Karpas-422 (cell line): Measurements from ENCODE around the gene TPO. TPM values are rescaled to one million over a fixed set of nuclear protein-coding genes. Genes with fewer than 3 reads are reported as not detected.

Source experiments
- DNase-seq: peaks from one replicate; pipeline ENCODE4 v3.0.0-alpha.2; 2015
- H2AFZ ChIP-seq: fragments of 200-600 bp; sonication (generic); 2 replicates; pipeline ENCODE4 v1.6.1; 2014; ENCODE audit warnings: antibody characterized with exemption, low read length, mixed read lengths
- H3K27ac ChIP-seq: fragments of 200-600 bp; sonication (generic); 2 replicates; pipeline ENCODE4 v1.5.1; 2014; ENCODE audit warnings: mild to moderate bottlenecking, low read length, moderate library complexity
- H3K27me3 ChIP-seq: fragments of 200-600 bp; sonication (generic); 2 replicates; pipeline ENCODE4 v1.6.1; 2014; ENCODE audit warnings: low read length, mixed read lengths
- H3K36me3 ChIP-seq: fragments of 200-600 bp; sonication (generic); 2 replicates; pipeline ENCODE4 v1.6.1; 2014; ENCODE audit warnings: low read length, mixed read lengths; ENCODE audit not compliant: insufficient read depth
- H3K4me1 ChIP-seq: fragments of 200-600 bp; sonication (generic); 2 replicates; pipeline ENCODE4 v1.6.1; 2014; ENCODE audit warnings: mild to moderate bottlenecking, low read length, mixed read lengths
- H3K4me2 ChIP-seq: fragments of 200-600 bp; sonication (generic); 2 replicates; pipeline ENCODE4 v1.6.1; 2014; ENCODE audit warnings: low read length, low read depth, mild to moderate bottlenecking; ENCODE audit not compliant: poor library complexity, severe bottlenecking
- H3K4me3 ChIP-seq: fragments of 200-600 bp; sonication (generic); 2 replicates; pipeline ENCODE4 v1.5.1; 2014; ENCODE audit warnings: mild to moderate bottlenecking, antibody characterized with exemption, low read length, mixed read lengths
- H3K79me2 ChIP-seq: fragments of 200-600 bp; sonication (generic); 2 replicates; pipeline ENCODE4 v1.6.1; 2014; ENCODE audit warnings: mild to moderate bottlenecking, low read length, mixed read lengths
- H3K9ac ChIP-seq: fragments of 200-600 bp; sonication (generic); 2 replicates; pipeline ENCODE4 v1.6.0; 2014; ENCODE audit warnings: low read length
- H3K9me2 ChIP-seq: fragments of 200-600 bp; sonication (generic), shearing (Covaris generic); replicated peaks from 2 replicates; pipeline ENCODE4 v1.6.0; 2014; ENCODE audit warnings: mild to moderate bottlenecking, low read length, moderate library complexity; ENCODE audit not compliant: insufficient read depth
- H3K9me3 ChIP-seq: fragments of 300-700, 200-600 bp; sonication (generic); 2 replicates; pipeline ENCODE4 v1.6.1; 2014; ENCODE audit warnings: low read length, mixed read lengths
- H4K20me1 ChIP-seq: fragments of 200-600 bp; sonication (generic); 2 replicates; pipeline ENCODE4 v1.6.1; 2014; ENCODE audit warnings: mild to moderate bottlenecking, antibody characterized with exemption, low read length, low read depth; ENCODE audit not compliant: insufficient read depth
- total RNA-seq: library from RNA; depleted of rRNA; stranded (reverse); fragments of >200 nt; shearing (Covaris generic); gene quantifications from 2 replicates; pipeline ENCODE4 v1.2.3, GENCODE V29; 2014; ENCODE audit warnings: low replicate concordance

The TPO gene
- total RNA-seq, 1 experiment from 2014 or later: not detected

DNA sequence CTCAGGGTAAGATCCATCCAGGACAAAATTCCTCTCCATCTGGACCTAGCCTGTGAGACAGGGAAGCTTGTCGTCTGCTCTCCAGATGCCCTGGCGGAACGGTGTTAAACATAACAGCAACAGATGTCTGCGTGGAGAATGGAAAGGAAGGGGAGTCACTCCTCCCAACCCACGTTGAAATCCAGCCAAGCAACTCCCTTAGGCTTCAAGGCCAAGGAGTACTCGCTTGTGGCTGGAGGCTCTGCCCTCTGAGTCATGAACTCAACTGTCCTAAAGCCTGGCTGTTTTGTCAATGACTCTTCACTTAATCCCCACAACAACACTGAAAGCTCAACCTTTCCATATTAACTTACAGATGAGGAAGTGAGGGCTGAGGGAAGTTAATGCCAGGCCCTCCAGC is 42.2 kb downstream of the TPO start:
- Histone ChIP-seq H3K9ac (no peak overlapping the region), H2AFZ (no peak overlapping the region), H3K27ac (no peak overlapping the region), H3K4me3 (no peak overlapping the region), H3K9me3 (no peaks in the 10 kb centered on the region), H3K27me3 (no peaks in the 10 kb centered on the region), H3K36me3 (no peaks in the 10 kb centered on the region), H3K4me2 (no peak overlapping the region), H3K9me2 (no peaks in the 10 kb centered on the region), H3K79me2 (no peaks in the 10 kb centered on the region), H4K20me1 (no peaks in the 10 kb centered on the region), H3K4me1 (no peaks in the 10 kb centered on the region)
- DNase-seq: no peak

DNA sequence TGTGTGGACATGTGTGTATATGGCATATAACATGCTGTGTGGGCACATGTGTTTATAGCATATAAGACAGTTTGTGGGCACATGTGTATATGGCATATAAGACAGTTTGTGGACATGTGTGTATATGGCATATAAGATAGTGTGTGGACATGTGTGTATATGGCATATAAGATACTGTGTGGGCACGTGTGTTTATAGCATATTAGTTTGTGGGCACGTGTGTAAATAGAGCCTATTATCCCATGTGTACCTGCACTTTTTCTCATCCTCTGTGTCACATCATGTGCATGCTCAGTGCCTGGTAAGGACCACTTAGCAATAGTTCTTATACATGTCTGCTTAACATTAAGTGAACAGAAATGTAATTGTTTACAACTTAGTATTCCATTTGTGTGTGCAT is 45.2 kb downstream of the TPO start:
- no peaks in the 10 kb centered on the region for H3K36me3 ChIP-seq

DNA sequence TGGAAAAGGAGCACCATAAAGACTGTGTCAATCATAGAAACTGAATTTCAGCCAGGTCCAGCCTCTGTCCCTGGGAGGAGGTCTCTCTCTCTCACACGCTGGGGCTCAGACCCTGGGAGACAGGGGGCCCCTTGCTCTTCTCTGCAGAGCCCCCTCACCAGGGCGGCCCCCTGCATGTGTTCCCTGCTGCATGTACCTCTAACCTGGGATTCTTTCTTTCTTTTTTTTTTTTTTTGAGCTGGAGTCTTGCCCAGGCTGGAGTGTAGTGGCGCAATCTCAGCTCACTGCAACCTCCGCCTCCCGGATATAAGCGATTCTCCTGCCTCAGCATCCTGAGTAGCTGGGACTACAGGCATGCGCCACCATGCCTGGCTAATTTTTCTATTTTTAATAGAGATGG is 46.5 kb downstream of the TPO start:
- Histone ChIP-seq H3K27me3 (no peaks in the 10 kb centered on the region), H3K9me2 (no peaks in the 10 kb centered on the region), H3K4me1 (no peaks in the 10 kb centered on the region), H2AFZ (no peak overlapping the region), H3K79me2 (no peaks in the 10 kb centered on the region), H3K27ac (no peak overlapping the region), H3K4me2 (no peak overlapping the region), H3K9me3 (no peaks in the 10 kb centered on the region), H3K9ac (no peak overlapping the region), H3K36me3 (no peaks in the 10 kb centered on the region), H4K20me1 (no peaks in the 10 kb centered on the region), H3K4me3 (no peak overlapping the region)
- no peak for DNase-seq

More for the DNA sequence above, 45.2 kb downstream of the TPO start:
- no peak overlapping the region for H2AFZ ChIP-seq
- H3K9me3 ChIP-seq: no peaks in the 10 kb centered on the region
- no peaks in the 10 kb centered on the region for H3K27me3 ChIP-seq
- H3K4me2 ChIP-seq: no peak overlapping the region
- H3K9me2 ChIP-seq: no peaks in the 10 kb centered on the region
- no peak for DNase-seq
- no peaks in the 10 kb centered on the region for H3K4me1 ChIP-seq
- no peak overlapping the region for H3K27ac ChIP-seq
- H3K4me3 ChIP-seq: no peak overlapping the region
- no peak overlapping the region for H3K9ac ChIP-seq
- no peaks in the 10 kb centered on the region for H3K79me2 ChIP-seq
- H4K20me1 ChIP-seq: no peaks in the 10 kb centered on the region

DNA sequence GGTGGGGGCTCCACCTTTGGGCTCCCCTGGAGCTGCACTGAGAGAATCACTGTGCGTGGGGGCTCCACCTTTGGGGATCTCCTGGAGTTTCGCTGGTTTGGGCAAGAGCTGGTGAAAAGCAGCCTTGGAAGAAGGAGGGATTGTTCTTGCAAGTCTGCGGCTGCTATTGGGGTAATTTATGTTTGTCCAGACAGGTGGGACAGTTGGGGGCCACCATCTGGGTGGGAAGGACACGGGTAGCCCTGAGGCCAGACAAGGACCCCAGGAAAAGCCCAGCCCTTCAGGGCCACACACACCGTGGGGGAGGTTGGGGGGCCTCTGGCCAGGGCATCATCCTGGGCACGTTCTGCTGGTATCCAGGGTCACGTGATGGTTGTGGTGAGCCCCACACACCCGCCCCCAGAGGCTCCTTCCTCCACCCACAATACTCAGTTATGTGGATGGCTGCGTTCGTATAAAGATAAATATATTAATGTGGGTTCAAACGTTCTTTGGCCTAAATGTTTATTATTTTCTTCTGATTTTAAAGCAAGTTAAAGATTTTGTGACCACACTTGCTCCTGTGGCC is 47.7 kb downstream of the TPO start:
- Histone ChIP-seq H3K4me3 (no peak overlapping the region), H3K79me2 (no peaks in the 10 kb centered on the region), H3K27me3 (no peaks in the 10 kb centered on the region), H3K9me2 (no peaks in the 10 kb centered on the region), H3K36me3 (no peaks in the 10 kb centered on the region), H3K9ac (no peak overlapping the region), H3K27ac (no peak overlapping the region), H3K9me3 (no peaks in the 10 kb centered on the region), H2AFZ (no peak overlapping the region), H4K20me1 (no peaks in the 10 kb centered on the region), H3K4me1 (no peaks in the 10 kb centered on the region), H3K4me2 (no peak overlapping the region)
- DNase-seq: no peak

DNA sequence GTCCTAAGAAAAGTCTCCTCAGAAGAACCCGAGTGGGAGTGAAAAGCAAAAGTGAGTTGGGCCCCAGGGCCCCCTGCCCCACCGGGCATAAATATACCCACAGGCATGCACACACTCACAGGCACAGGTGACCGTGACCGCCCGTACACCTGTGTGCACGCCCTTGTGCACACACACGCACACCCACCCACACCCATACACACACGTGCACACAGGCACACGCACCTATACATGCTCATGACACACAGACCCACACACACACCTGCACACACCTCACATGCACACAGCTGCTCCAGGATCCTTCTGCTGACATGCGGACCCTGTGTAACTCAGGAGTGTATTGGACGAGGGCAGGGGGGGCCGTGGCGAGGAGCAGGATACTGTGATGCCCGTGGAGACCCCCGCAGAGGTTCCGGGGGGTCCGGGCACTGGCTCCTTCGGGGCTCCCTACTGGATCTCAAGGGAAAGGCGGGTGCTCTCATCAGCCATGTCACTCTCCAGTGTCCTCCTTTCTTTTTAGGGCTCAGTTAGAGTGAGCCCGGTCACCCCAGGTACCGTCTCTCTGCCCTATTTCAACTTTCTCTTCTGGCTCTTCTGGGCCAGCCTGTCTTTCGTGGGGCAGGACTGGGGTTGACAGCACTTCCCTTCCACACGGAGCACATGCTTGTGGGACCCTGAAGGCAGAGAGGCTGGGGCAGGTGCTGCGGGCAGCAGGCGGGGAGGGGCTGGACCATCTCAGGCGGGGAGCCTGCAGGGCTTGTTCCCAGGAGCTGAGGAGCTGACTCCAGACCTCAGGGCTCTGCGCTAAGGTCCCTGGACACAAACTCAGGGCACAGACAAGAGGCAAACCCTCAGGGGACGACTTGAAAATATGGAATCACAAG is 48.5 kb downstream of the TPO start:
- Histone ChIP-seq H3K27me3 (no peaks in the 10 kb centered on the region), H3K79me2 (no peaks in the 10 kb centered on the region), H3K4me3 (no peak overlapping the region), H3K36me3 (no peaks in the 10 kb centered on the region), H2AFZ (no peak overlapping the region), H3K9me2 (no peaks in the 10 kb centered on the region), H4K20me1 (no peaks in the 10 kb centered on the region), H3K4me1 (no peaks in the 10 kb centered on the region), H3K9me3 (no peaks in the 10 kb centered on the region), H3K9ac (no peak overlapping the region), H3K4me2 (no peak overlapping the region), H3K27ac (no peak overlapping the region)
- no peak for DNase-seq

DNA sequence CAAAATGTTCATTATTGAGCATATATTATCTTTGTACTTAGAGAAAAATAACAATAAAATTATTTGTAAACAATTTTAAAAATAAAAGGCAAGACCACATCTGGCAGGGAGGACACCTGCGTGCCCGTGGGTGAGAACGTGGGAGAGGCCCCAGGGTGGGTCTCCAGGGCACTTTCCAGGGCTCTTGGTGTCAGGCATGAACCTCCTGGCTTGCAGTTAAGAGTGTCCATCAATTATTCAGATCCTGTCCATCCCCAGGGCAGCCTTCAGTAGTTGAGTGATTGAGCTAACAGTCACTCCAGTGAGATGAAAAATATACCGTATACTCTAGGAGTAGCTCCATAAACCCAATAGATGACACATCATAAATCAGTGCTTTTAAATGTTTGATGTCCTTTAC is 49.7 kb downstream of the TPO start:
- Histone ChIP-seq H3K9me3 (no peaks in the 10 kb centered on the region), H3K79me2 (no peaks in the 10 kb centered on the region), H3K36me3 (no peaks in the 10 kb centered on the region), H3K9me2 (no peaks in the 10 kb centered on the region), H3K4me3 (no peak overlapping the region), H3K4me1 (no peaks in the 10 kb centered on the region), H3K27me3 (no peaks in the 10 kb centered on the region), H3K4me2 (no peak overlapping the region), H3K9ac (no peak overlapping the region), H2AFZ (no peak overlapping the region), H4K20me1 (no peaks in the 10 kb centered on the region), H3K27ac (no peak overlapping the region)
- no peak for DNase-seq

DNA sequence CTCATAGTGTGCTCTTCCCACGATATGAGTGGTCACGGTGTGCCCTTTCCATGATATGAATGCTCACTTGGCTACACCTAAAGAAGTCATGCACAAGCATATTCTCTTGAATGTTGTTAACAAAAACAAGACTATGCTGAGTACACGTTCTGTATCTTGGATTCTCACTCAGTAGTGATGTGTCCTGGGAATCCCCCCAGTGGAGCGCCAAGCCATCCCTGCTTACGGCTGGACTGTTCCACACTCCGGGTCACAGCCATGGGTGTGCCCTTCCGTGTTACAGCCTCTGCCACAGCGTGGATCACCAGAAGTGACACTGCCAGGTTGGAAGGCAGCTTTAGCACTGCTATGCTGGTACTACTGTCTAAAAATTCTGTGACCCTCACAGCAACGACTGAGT is 59.1 kb downstream of the TPO start:
- Histone ChIP-seq H4K20me1 (no peaks in the 10 kb centered on the region), H3K4me1 (no peaks in the 10 kb centered on the region), H3K9me2 (no peaks in the 10 kb centered on the region), H3K79me2 (no peaks in the 10 kb centered on the region), H3K9me3 (no peaks in the 10 kb centered on the region), H3K9ac (no peak overlapping the region), H3K36me3 (no peaks in the 10 kb centered on the region), H3K27ac (no peak overlapping the region), H3K4me2 (no peak overlapping the region), H2AFZ (no peak overlapping the region), H3K4me3 (no peak overlapping the region), H3K27me3 (no peaks in the 10 kb centered on the region)
- no peak for DNase-seq

DNA sequence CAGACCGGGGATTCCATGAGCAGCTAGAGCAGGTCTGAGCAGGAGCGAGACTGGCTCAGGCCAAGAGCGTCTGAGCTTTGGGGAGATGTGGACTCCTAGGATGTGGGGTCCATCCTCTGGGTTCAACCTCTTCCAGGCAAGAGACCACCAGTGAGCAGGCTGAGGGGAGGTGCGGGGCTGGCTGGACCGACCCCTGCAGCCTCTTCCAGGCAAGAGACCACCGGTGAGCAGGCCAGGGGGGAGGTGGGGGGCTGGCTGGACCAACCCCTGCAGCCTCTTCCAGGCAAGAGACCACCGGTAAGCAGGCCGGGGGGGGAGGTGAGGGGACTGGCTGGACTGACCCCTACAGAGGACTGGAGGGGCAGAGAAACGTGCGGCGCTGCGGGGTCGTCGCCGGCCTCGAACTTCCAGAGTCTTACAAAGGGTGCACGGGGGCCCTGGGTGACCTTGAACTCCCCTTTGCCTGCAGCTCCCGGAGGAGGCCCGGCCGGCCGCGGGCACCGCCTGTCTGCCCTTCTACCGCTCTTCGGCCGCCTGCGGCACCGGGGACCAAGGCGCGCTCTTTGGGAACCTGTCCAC is 63.4 kb downstream of the TPO start:
- no peak overlapping the region for H3K4me2 ChIP-seq
- no peaks in the 10 kb centered on the region for H3K9me2 ChIP-seq
- H3K36me3 ChIP-seq: no peaks in the 10 kb centered on the region
- H4K20me1 ChIP-seq: no peaks in the 10 kb centered on the region
- no peak for DNase-seq
- H3K9me3 ChIP-seq: no peaks in the 10 kb centered on the region
- H3K27me3 ChIP-seq: no peaks in the 10 kb centered on the region
- no peak overlapping the region for H2AFZ ChIP-seq
- no peak overlapping the region for H3K9ac ChIP-seq
- H3K4me1 ChIP-seq: no peaks in the 10 kb centered on the region
- H3K27ac ChIP-seq: no peak overlapping the region
- no peak overlapping the region for H3K4me3 ChIP-seq
- no peaks in the 10 kb centered on the region for H3K79me2 ChIP-seq
